WTC11 (cell line): ENCODE measurements around the gene PRKAR1B.

Source experiments
- CTCF ChIP-seq: fragments of 200-600 bp; IDR thresholded peaks from 2 replicates; pipeline ENCODE4 v1.8.0; 2022; ENCODE audit warnings: antibody characterized with exemption
- EMX1 ChIP-seq: fragments of 250-450 bp; sonication (Bioruptor Pico); IDR thresholded peaks from 2 replicates; pipeline ENCODE4 v1.8.0; 2021; ENCODE audit warnings: mild to moderate bottlenecking
- FOXK1 ChIP-seq: sonication (generic); formaldehyde crosslinking; IDR thresholded peaks from 2 replicates; pipeline ENCODE4 v1.8.0; 2022; ENCODE audit warnings: mild to moderate bottlenecking, moderate library complexity, missing genetic modification reagents
- GABPB1 ChIP-seq: sonication (generic); formaldehyde crosslinking; IDR thresholded peaks from 2 replicates; pipeline ENCODE4 v1.8.1; 2023; ENCODE audit warnings: mild to moderate bottlenecking, missing genetic modification reagents
- MAX ChIP-seq: sonication (generic); formaldehyde crosslinking; IDR thresholded peaks from 2 replicates; pipeline ENCODE4 v1.8.0; 2022; ENCODE audit warnings: mild to moderate bottlenecking, missing genetic modification reagents
- NR1H2 ChIP-seq: sonication (generic); formaldehyde crosslinking; IDR thresholded peaks from 2 replicates; pipeline ENCODE4 v1.9.0; 2021; ENCODE audit warnings: mild to moderate bottlenecking, moderate library complexity, missing genetic modification reagents
- SP1 ChIP-seq: sonication (generic); formaldehyde crosslinking; conservative IDR thresholded peaks from 2 replicates; pipeline ENCODE4 v1.8.1; 2022; ENCODE audit warnings: missing genetic modification reagents
- STAT6 ChIP-seq: sonication (generic); formaldehyde crosslinking; conservative IDR thresholded peaks from 2 replicates; pipeline ENCODE4 v1.8.1; 2023; ENCODE audit warnings: mild to moderate bottlenecking, low read depth, missing genetic modification reagents, moderate library complexity
- ZBTB43 ChIP-seq: sonication (generic); formaldehyde crosslinking; IDR thresholded peaks from 2 replicates; pipeline ENCODE4 v1.8.1; 2023; ENCODE audit warnings: mild to moderate bottlenecking, missing genetic modification reagents
- ZNF219 ChIP-seq: sonication (generic); formaldehyde crosslinking; IDR thresholded peaks from 2 replicates; pipeline ENCODE4 v1.8.0; 2023; ENCODE audit warnings: missing genetic modification reagents, mild to moderate bottlenecking, borderline replicate concordance
- ZNF512 ChIP-seq: sonication (generic); formaldehyde crosslinking; IDR thresholded peaks from 2 replicates; pipeline ENCODE4 v1.8.1; 2022; ENCODE audit warnings: missing genetic modification reagents, borderline replicate concordance
- ZNF671 ChIP-seq: fragments of 250-450 bp; sonication (Bioruptor Pico); IDR thresholded peaks from 2 replicates; pipeline ENCODE4 v1.8.0; 2021; ENCODE audit warnings: mild to moderate bottlenecking
- TF ChIP-seq, protein P1 (sequence below): sonication (generic); formaldehyde crosslinking; IDR thresholded peaks from 2 replicates; pipeline ENCODE4 v1.8.1; 2023; ENCODE audit warnings: mild to moderate bottlenecking, missing genetic modification reagents, moderate library complexity
- TF ChIP-seq, protein P2 (sequence below): sonication (generic); formaldehyde crosslinking; IDR thresholded peaks from 2 replicates; pipeline ENCODE4 v1.8.0; 2023; ENCODE audit warnings: missing genetic modification reagents

- TF ChIP-seq ZNF219 (no peak), CTCF (no peak), ZBTB43 (CRISPR knock-in tag) (no peak), SP1 (CRISPR knock-in tag) (no peak), EMX1 (CRISPR knock-in tag) (no peak), ZNF671 (CRISPR knock-in tag) (no peak), ZNF512 (CRISPR knock-in tag) (no peak), FOXK1 (no peak), MAX (CRISPR knock-in tag) (no peak), NR1H2 (CRISPR knock-in tag) (no peak), GABPB1 (no peak), STAT6 (CRISPR knock-in tag) (no peak)
- TF ChIP-seq, protein P1, sequence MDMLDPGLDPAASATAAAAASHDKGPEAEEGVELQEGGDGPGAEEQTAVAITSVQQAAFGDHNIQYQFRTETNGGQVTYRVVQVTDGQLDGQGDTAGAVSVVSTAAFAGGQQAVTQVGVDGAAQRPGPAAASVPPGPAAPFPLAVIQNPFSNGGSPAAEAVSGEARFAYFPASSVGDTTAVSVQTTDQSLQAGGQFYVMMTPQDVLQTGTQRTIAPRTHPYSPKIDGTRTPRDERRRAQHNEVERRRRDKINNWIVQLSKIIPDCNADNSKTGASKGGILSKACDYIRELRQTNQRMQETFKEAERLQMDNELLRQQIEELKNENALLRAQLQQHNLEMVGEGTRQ (CRISPR knock-in tag), result no peak
- TF ChIP-seq, protein P2, sequence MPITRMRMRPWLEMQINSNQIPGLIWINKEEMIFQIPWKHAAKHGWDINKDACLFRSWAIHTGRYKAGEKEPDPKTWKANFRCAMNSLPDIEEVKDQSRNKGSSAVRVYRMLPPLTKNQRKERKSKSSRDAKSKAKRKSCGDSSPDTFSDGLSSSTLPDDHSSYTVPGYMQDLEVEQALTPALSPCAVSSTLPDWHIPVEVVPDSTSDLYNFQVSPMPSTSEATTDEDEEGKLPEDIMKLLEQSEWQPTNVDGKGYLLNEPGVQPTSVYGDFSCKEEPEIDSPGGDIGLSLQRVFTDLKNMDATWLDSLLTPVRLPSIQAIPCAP (CRISPR knock-in tag), result no peak
Measured at GRCh38 chr7:528451-528850, 198.6 kb downstream of the PRKAR1B start.
